Effector memory CD8-positive, alpha-beta T cell (primary cell): ENCODE results near the gene OR4D9.
"Not testable (repeated sequence)": the region's sequence is repeated elsewhere in the genome, so short reads cannot be mapped to it uniquely, and the experiment has no call there.

ENCODE experiments used
- ATAC-seq: fragments of 150-1000 bp; cut with Tn5 transposase; replicated peaks from 2 replicates; pipeline ENCODE4 v1.10.0; 2021; ENCODE audit warnings: mild to moderate bottlenecking, moderate library complexity
- DNase-seq, 3 experiments: peaks; one replicate each; pipeline ENCODE4 v3.0.0; 2021
- H3K27ac Mint-ChIP-seq, 2 donors: one replicate each; pipeline ENCODE4 v1.8.0; 2022; ENCODE audit warnings: mild to moderate bottlenecking in 2 of 2, mixed read lengths in 2 of 2, moderate library complexity in 2 of 2
- H3K27me3 Mint-ChIP-seq, 2 donors: one replicate each; pipeline ENCODE4 v1.8.0; 2022; ENCODE audit warnings: mixed read lengths in 2 of 2
- H3K36me3 Mint-ChIP-seq: one replicate; pipeline ENCODE4 v1.8.0; 2022; ENCODE audit warnings: mild to moderate bottlenecking, moderate library complexity, mixed read lengths; ENCODE audit not compliant: insufficient read depth
- H3K4me1 Mint-ChIP-seq, 2 donors: one replicate each; pipeline ENCODE4 v1.8.0; 2022; ENCODE audit warnings: low read depth in 2 of 2, mixed read lengths in 2 of 2
- H3K4me3 Mint-ChIP-seq, 2 donors: one replicate each; pipeline ENCODE4 v1.8.0; 2022; ENCODE audit warnings: mild to moderate bottlenecking in 2 of 2, mixed read lengths in 2 of 2, moderate library complexity in 2 of 2
- H3K9me3 Mint-ChIP-seq, 2 donors: one replicate each; pipeline ENCODE4 v1.8.0; 2022; ENCODE audit warnings: mixed read lengths in 2 of 2

Gene OR4D9

GRCh38 chr11:59534676-59535075, 23.3 kb downstream of the OR4D9 start:
- no peak for DNase-seq
- Mint-ChIP-seq H3K9me3 (no peaks in the 10 kb centered on the region), H3K36me3 (peaks cover 3% of the 10 kb centered on the region), H3K27ac (no peak overlapping the region), H3K27me3 (peaks cover 10 to 17% of the 10 kb centered on the region in 2 donors), H3K4me3 (no peak overlapping the region), H3K4me1 (peaks cover 0 to 13% of the 10 kb centered on the region in 2 donors)
- ATAC-seq = no peak

- peaks cover 0 to 7% of the 10 kb centered on the region in 2 donors for H3K4me1 Mint-ChIP-seq
- peaks cover 8 to 12% of the 10 kb centered on the region in 2 donors for H3K27me3 Mint-ChIP-seq
- no peak overlapping the region for H3K27ac Mint-ChIP-seq
- no peaks in the 10 kb centered on the region for H3K9me3 Mint-ChIP-seq
- peaks cover 3% of the 10 kb centered on the region for H3K36me3 Mint-ChIP-seq
- ATAC-seq (no peak), DNase-seq (no peak)
- H3K4me3 Mint-ChIP-seq = no peak overlapping the region
Observed at GRCh38 chr11:59542142-59542810, 30.9 kb downstream of the OR4D9 start.

- H3K9me3 Mint-ChIP-seq, ATAC-seq, H3K4me3 Mint-ChIP-seq, H3K36me3 Mint-ChIP-seq, H3K27ac Mint-ChIP-seq, H3K4me1 Mint-ChIP-seq, DNase-seq: not testable (repeated sequence)
- H3K27me3 Mint-ChIP-seq = peaks cover 8 to 12% of the 10 kb centered on the region in 2 donors
Observed at GRCh38 chr11:59543713-59544112, 32.4 kb downstream of the OR4D9 start.

GRCh38 chr11:59544869-59545178, 33.5 kb downstream of the OR4D9 start:
- peaks cover 3 to 6% of the 10 kb centered on the region in 2 donors for H3K4me1 Mint-ChIP-seq
- DNase-seq (no peak), ATAC-seq (no peak)
- no peaks in the 10 kb centered on the region for H3K9me3 Mint-ChIP-seq
- peaks cover 8 to 12% of the 10 kb centered on the region in 2 donors for H3K27me3 Mint-ChIP-seq
- H3K27ac Mint-ChIP-seq = no peak overlapping the region
- peaks cover 5% of the 10 kb centered on the region for H3K36me3 Mint-ChIP-seq
- H3K4me3 Mint-ChIP-seq = no peak overlapping the region

GRCh38 chr11:59545179-59546020, 34.1 kb downstream of the OR4D9 start:
- peaks cover 3 to 7% of the 10 kb centered on the region in 2 donors for H3K4me1 Mint-ChIP-seq
- DNase-seq (no peak), ATAC-seq (no peak)
- H3K36me3 Mint-ChIP-seq = peaks cover 11% of the 10 kb centered on the region
- H3K4me3 Mint-ChIP-seq = no peak overlapping the region
- H3K9me3 Mint-ChIP-seq = no peaks in the 10 kb centered on the region
- peaks cover 8 to 12% of the 10 kb centered on the region in 2 donors for H3K27me3 Mint-ChIP-seq
- no peak overlapping the region for H3K27ac Mint-ChIP-seq

- not testable (repeated sequence) for H3K4me3 Mint-ChIP-seq, H3K27ac Mint-ChIP-seq, ATAC-seq, DNase-seq, H3K9me3 Mint-ChIP-seq
- Mint-ChIP-seq H3K27me3 (peaks cover 8 to 12% of the 10 kb centered on the region in 2 donors), H3K36me3 (peaks cover 32% of the 10 kb centered on the region), H3K4me1 (peaks cover 17% of the 10 kb centered on the region in 2 donors)
Observed at GRCh38 chr11:59547605-59548308, 36.4 kb downstream of the OR4D9 start.

- ATAC-seq (no peak), DNase-seq (no peak)
- H3K4me3 Mint-ChIP-seq = no peak overlapping the region
- no peak overlapping the region for H3K27ac Mint-ChIP-seq
- H3K9me3 Mint-ChIP-seq = no peaks in the 10 kb centered on the region
- peaks cover 8 to 12% of the 10 kb centered on the region in 2 donors for H3K27me3 Mint-ChIP-seq
- peaks cover 32% of the 10 kb centered on the region for H3K36me3 Mint-ChIP-seq
- H3K4me1 Mint-ChIP-seq = peaks cover 17% of the 10 kb centered on the region in 2 donors
Observed at GRCh38 chr11:59548309-59548656, 36.9 kb downstream of the OR4D9 start.

- ATAC-seq = peak; percentile 86
- Mint-ChIP-seq H3K27me3 (peaks cover 0 to under 1% of the 10 kb centered on the region in 2 donors), H3K36me3 (peaks cover 36% of the 10 kb centered on the region), H3K4me1 (peaks cover 17% of the 10 kb centered on the region in 2 donors), H3K4me3 (peak overlapping the region; percentile 88 to 96), H3K9me3 (no peaks in the 10 kb centered on the region), H3K27ac (peak overlapping the region; percentile 99 to 100)
- peak; percentile 81 to 87 (median 81) for DNase-seq
Observed at GRCh38 chr11:59550368-59550841, 39.1 kb downstream of the OR4D9 start.

GRCh38 chr11:59550842-59551658, 39.7 kb downstream of the OR4D9 start:
- DNase-seq = peak; percentile 75 to 84 (median 79)
- peaks cover 22% of the 10 kb centered on the region in 2 donors for H3K4me1 Mint-ChIP-seq
- H3K36me3 Mint-ChIP-seq = peaks cover 43% of the 10 kb centered on the region
- H3K9me3 Mint-ChIP-seq = no peaks in the 10 kb centered on the region
- H3K27me3 Mint-ChIP-seq = no peaks in the 10 kb centered on the region
- H3K27ac Mint-ChIP-seq = peak overlapping the region; percentile 99 to 100
- ATAC-seq = peak; percentile 57
- H3K4me3 Mint-ChIP-seq = peak overlapping the region; percentile 88 to 96

- ATAC-seq (no peak), DNase-seq (no peak)
- H3K36me3 Mint-ChIP-seq = peaks cover 51% of the 10 kb centered on the region
Observed at GRCh38 chr11:59551659-59552521, 40.6 kb downstream of the OR4D9 start.

GRCh38 chr11:59552844-59553243, 41.5 kb downstream of the OR4D9 start:
- ATAC-seq (no peak), DNase-seq (no peak)
- Mint-ChIP-seq H3K9me3 (no peaks in the 10 kb centered on the region), H3K27ac (no peak overlapping the region), H3K4me3 (peak overlapping the region in 1 of 2 donors; percentile 3), H3K27me3 (no peaks in the 10 kb centered on the region), H3K4me1 (peaks cover 32% of the 10 kb centered on the region in 2 donors), H3K36me3 (peaks cover 61% of the 10 kb centered on the region)

More at GRCh38 chr11:59551659-59552521, 40.6 kb downstream of the OR4D9 start:
- Mint-ChIP-seq H3K9me3 (no peaks in the 10 kb centered on the region), H3K27me3 (no peaks in the 10 kb centered on the region), H3K27ac (peak overlapping the region; percentile 99 to 100), H3K4me3 (peak overlapping the region; percentile 88 to 96), H3K4me1 (peaks cover 27% of the 10 kb centered on the region in 2 donors)

- DNase-seq = no peak
- peak overlapping the region in 1 of 2 donors; percentile 62 for H3K27ac Mint-ChIP-seq
- no peaks in the 10 kb centered on the region for H3K9me3 Mint-ChIP-seq
- H3K4me1 Mint-ChIP-seq = peaks cover 32 to 35% of the 10 kb centered on the region in 2 donors
- H3K4me3 Mint-ChIP-seq = peak overlapping the region in 1 of 2 donors; percentile 23
- H3K36me3 Mint-ChIP-seq = peaks cover 64% of the 10 kb centered on the region
- no peaks in the 10 kb centered on the region for H3K27me3 Mint-ChIP-seq
- no peak for ATAC-seq
Observed at GRCh38 chr11:59553323-59553722, 42.0 kb downstream of the OR4D9 start.
